GM12878 (cell line): Measurements from ENCODE around the gene TBCK. TPM values are rescaled to one million over a fixed set of nuclear protein-coding genes. Genes with fewer than 3 reads are reported as not detected.

Source experiments
- ATAC-seq: fragments of 200-7000 bp; cut with Tn5 transposase; 3 replicates; pipeline ENCODE4 v1.9.1; 2020; ENCODE audit warnings: mild to moderate bottlenecking, moderate library complexity
- BruUV-seq: library from RNA; stranded (reverse); fragments of 400-500 nt; replicated peaks from 2 replicates; lab custom pipeline; 2021; lab: Mats Ljungman, UMichigan
- CTCF ChIA-PET: fragments of 300-600 bp; sonication (Branson Sonifier 250); formaldehyde crosslinking; extraction: SDS; loops from one replicate; lab custom pipeline; 2021; ENCODE audit warnings: inconsistent platforms; lab: Yijun Ruan, JAX
- POLR2A ChIA-PET: fragments of 350-600 bp; formaldehyde crosslinking; extraction: SDS; loops from one replicate; lab custom pipeline; 2021; ENCODE audit warnings: inconsistent platforms; lab: Charles Lee
- RAD21 ChIA-PET: fragments of 300-600 bp; sonication (Branson Sonifier 250); formaldehyde crosslinking; loops from one replicate; lab custom pipeline; 2023; ENCODE audit warnings: antibody characterized with exemption; ENCODE audit not compliant: unreplicated experiment; lab: Charles Lee
- SMC1A ChIA-PET: fragments of 300-600 bp; sonication (Branson Sonifier 250); formaldehyde crosslinking; loops from one replicate; lab custom pipeline; 2023; ENCODE audit not compliant: unreplicated experiment, uncharacterized antibody; lab: Charles Lee
- DNase-seq: peaks from one replicate; pipeline ENCODE4 v3.0.0-alpha.2; 2011; ENCODE audit warnings: low read depth, low spot score
- FAIRE-seq: peaks from 3 replicates; lab custom pipeline; 2011; peaks lifted over from hg19 to GRCh38; lab: Jason Lieb, UNC
- H2AFZ ChIP-seq: 2 replicates; pipeline ENCODE4 v1.6.0; 2011; ENCODE audit warnings: low read depth, low read length, control low read depth; ENCODE audit not compliant: control insufficient read depth
- H3K27ac ChIP-seq: 2 replicates; pipeline ENCODE4 v1.5.1; 2011; ENCODE audit warnings: control low read depth; ENCODE audit not compliant: control insufficient read depth, insufficient read depth
- H3K27me3 ChIP-seq, 2 experiments: replicated peaks in 1 of 2; 2 replicates each; pipeline versions ENCODE4 v1.6.0 to v1.6.1; 2011; ENCODE audit warnings: low read length in 1 of 2; ENCODE audit not compliant: control insufficient read depth in 2 of 2, insufficient read depth in 2 of 2
- H3K36me3 ChIP-seq, 2 experiments: 2 replicates each; pipeline ENCODE4 v1.5.1; 2011; ENCODE audit warnings: low read length in 1 of 2; ENCODE audit not compliant: control insufficient read depth in 2 of 2, insufficient read depth in 2 of 2
- H3K4me1 ChIP-seq: 2 replicates; pipeline ENCODE4 v1.6.1; 2011; ENCODE audit warnings: mild to moderate bottlenecking, low read length, moderate library complexity, mixed read lengths; ENCODE audit not compliant: control insufficient read depth, insufficient read depth
- H3K4me2 ChIP-seq: 2 replicates; pipeline ENCODE4 v1.6.0; 2011; ENCODE audit warnings: control low read depth; ENCODE audit not compliant: control insufficient read depth, insufficient read depth
- H3K4me3 ChIP-seq: fragments of 200-600 bp; sonication (generic); 2 replicates; pipeline ENCODE4 v1.5.1; 2016
- H3K79me2 ChIP-seq: 2 replicates; pipeline ENCODE4 v1.6.0; 2011; ENCODE audit warnings: low read length; ENCODE audit not compliant: control insufficient read depth, insufficient read depth
- H3K9ac ChIP-seq: 2 replicates; pipeline ENCODE4 v1.8.0; 2011; ENCODE audit warnings: low read length, control low read depth, mixed read lengths; ENCODE audit not compliant: control insufficient read depth, insufficient read depth
- H3K9me3 ChIP-seq: replicated peaks from 3 replicates; pipeline ENCODE4 v1.5.1; 2011; ENCODE audit warnings: mild to moderate bottlenecking, low read length; ENCODE audit not compliant: control insufficient read depth, insufficient read depth
- H4K20me1 ChIP-seq: 2 replicates; pipeline ENCODE4 v1.6.0; 2011; ENCODE audit not compliant: control insufficient read depth, insufficient read depth
- CEBPB ChIP-seq, 2 experiments: fragments of 150-350 bp in 1 of 2; IDR thresholded peaks; 2 replicates each; pipeline ENCODE4 v1.6.1; 2012 to 2014; ENCODE audit warnings: low read depth in 2 of 2, low read length in 2 of 2, borderline replicate concordance in 1 of 2, inconsistent platforms in 1 of 2
- HSF1 ChIP-seq: fragments of 150-350 bp; IDR thresholded peaks from 2 replicates; pipeline ENCODE4 v1.6.1; 2014; ENCODE audit warnings: mild to moderate bottlenecking, low read depth, low read length
- IRF3 ChIP-seq: fragments of 450-650 bp; IDR thresholded peaks from 2 replicates; pipeline ENCODE4 v1.6.1; 2014; ENCODE audit warnings: mild to moderate bottlenecking
- MEF2A ChIP-seq: IDR thresholded peaks from 2 replicates; pipeline ENCODE4 v1.6.1; 2011; ENCODE audit warnings: low read depth, mild to moderate bottlenecking, low read length, moderate library complexity; ENCODE audit not compliant: insufficient read depth
- MXI1 ChIP-seq: fragments of 150-350 bp; IDR thresholded peaks from 2 replicates; pipeline ENCODE4 v1.6.1; 2011; ENCODE audit warnings: low read depth, mild to moderate bottlenecking, inconsistent platforms, low read length, improper control_type of control experiment
- POLR2AphosphoS2 ChIP-seq: IDR thresholded peaks from 2 replicates; pipeline ENCODE4 v1.6.1; 2011; ENCODE audit warnings: low read depth, mild to moderate bottlenecking, low read length, improper control_type of control experiment, moderate library complexity
- RAD51 ChIP-seq: fragments of 450-650 bp; IDR thresholded peaks from 2 replicates; pipeline ENCODE4 v1.6.1; 2016; ENCODE audit warnings: moderate library complexity, mild to moderate bottlenecking, inconsistent platforms
- RELA ChIP-seq: fragments of 450-650 bp; IDR thresholded peaks from 2 replicates; pipeline ENCODE4 v1.8.0; 2014; ENCODE audit warnings: borderline replicate concordance; ENCODE audit not compliant: partially characterized antibody
- SP1 ChIP-seq: IDR thresholded peaks from one replicate; pipeline ENCODE4 v1.6.1; 2011; ENCODE audit warnings: low read depth, low read length
- SPI1 ChIP-seq: IDR thresholded peaks from 2 replicates; pipeline ENCODE4 v1.6.1; 2011; ENCODE audit warnings: low read depth, mild to moderate bottlenecking, low read length, moderate library complexity, borderline replicate concordance; ENCODE audit not compliant: insufficient read depth
- ZSCAN29 ChIP-seq: fragments of 450-650 bp; IDR thresholded peaks from 2 replicates; pipeline ENCODE4 v1.6.1; 2017; ENCODE audit warnings: mild to moderate bottlenecking, moderate library complexity
- WGBS: methylation state at CpG from one replicate; pipeline ENCODE4 v1.1.6; 2016; ENCODE audit warnings: low lambda C conversion rate; ENCODE audit not compliant: insufficient replicate concordance, insufficient coverage; ENCODE audit errors: missing lambda C conversion rate; 5-methylcytosine and 5-hydroxymethylcytosine counted together
- in situ Hi-C: fragments of 300-500 bp; cut with MboI; formaldehyde crosslinking; loops from 9 replicates; pipeline ENCODE4 v1.14.3; 2018; ENCODE audit warnings: mixed read lengths
- intact Hi-C: fragments of 100-400 bp; cut with micrococcal nuclease; formaldehyde crosslinking; loops from one replicate; pipeline ENCODE4 v1.14.2; 2022; ENCODE audit not compliant: unreplicated experiment
- polyA plus RNA-seq, 11 experiments: library from polyadenylated mRNA; depleted of rRNA in 4 of 11; unstranded in 6 of 11; stranded (reverse) in 5 of 11; fragments of >200 nt; fragmentation: Nextera tagmentation in 4 of 11; fragmentation: Illumina TruSeq in 1 of 11; extraction: Ambion mirVana in 4 of 11; extraction: Trizol in 1 of 11; gene quantifications; 1 replicate in 1 of 11; 2 replicates in 10 of 11; pipeline versions ENCODE4 v1.2.1 to v1.2.3, GENCODE V29; 2011 to 2016; ENCODE audit warnings: inconsistent platforms in 2 of 11, missing spikeins in 2 of 11, low read depth in 1 of 11
- total RNA-seq, 4 experiments: library from RNA; depleted of rRNA in 3 of 4; stranded (reverse); fragments of >200 nt in 3 of 4; fragmentation: Illumina TruSeq in 1 of 4; extraction: Trizol in 1 of 4; gene quantifications; 2 replicates each; pipeline versions ENCODE4 v1.2.1 to v1.2.3, GENCODE V29; 2013 to 2021

Gene TBCK
- total and polyA plus RNA-seq, 10 of the 15 experiments (the other 5 are each of a cell fraction or from before 2014, with no cell fraction given): 4.1 to 30.3 (median 20.2) TPM

- TF ChIP-seq HSF1 (no peak), RELA (no peak)
These were observed 42.2 kb downstream of the TBCK start (continued) for GRCh38 chr4:106273831-106274230.

- no peak overlapping the region for H3K4me2 ChIP-seq
- POLR2A ChIA-PET: no interaction called here
- no peak overlapping the region for H3K4me3 ChIP-seq
- H3K4me1 ChIP-seq: no peaks in the 10 kb centered on the region
- TF ChIP-seq ZSCAN29: no peak
- TF ChIP-seq MXI1: no peak
- TF ChIP-seq SPI1: no peak
- no peak for TF ChIP-seq CEBPB (IDR thresholded peaks at IDR 0.05; ENCODE audit: borderline replicate concordance in 1 of 2, low read depth in 2 of 2, low read length in 2 of 2)
- no peak for TF ChIP-seq RAD51
- TF ChIP-seq POLR2AphosphoS2: no peak
- TF ChIP-seq MEF2A: peak; percentile 57; the same call in 1 of the 2 replicates
- TF ChIP-seq SP1: no peak
- TF ChIP-seq IRF3: no peak
- H3K9ac ChIP-seq: no peak overlapping the region
- ATAC-seq (no peak), DNase-seq (no peak), FAIRE-seq (no peak)
- CTCF ChIA-PET: interaction anchor here (1.5 kb wide), 1 partner anchor 30 kb away, joined by 3 read pairs; no protein-coding TSS in a partner anchor
- in situ Hi-C loops: no loop called here
- WGBS: 81% methylated on average over 1 of the region's 1 CpG
- no peaks in the 10 kb centered on the region; a peak in 1 of 4 replicates for H3K36me3 ChIP-seq
- no peaks in the 10 kb centered on the region for H3K9me3 ChIP-seq
- no peaks in the 10 kb centered on the region for H4K20me1 ChIP-seq
- RAD21 ChIA-PET: no interaction called here
- H3K79me2 ChIP-seq: no peaks in the 10 kb centered on the region; the same call in 1 of the 2 replicates
- H3K27ac ChIP-seq: no peak overlapping the region
- no TSS peak for BruUV-seq
- SMC1A ChIA-PET: interaction anchor here (0.5 kb wide), 1 partner anchor 10 kb away, joined by 3 read pairs; no protein-coding TSS in a partner anchor
- H2AFZ ChIP-seq: no peak overlapping the region
- H3K27me3 ChIP-seq: no peaks in the 10 kb centered on the region
- intact Hi-C loops: no loop called here
These were observed 45.3 kb downstream of the TBCK start for GRCh38 chr4:106270736-106271135.
